GM21526 (cell line): Measurements from ENCODE around the gene CD2AP.

Source experiments
- ATAC-seq: cut with Tn5 transposase; IDR thresholded peaks from one replicate; pipeline ENCODE4 v1.9.1; 2021; ENCODE audit warnings: moderate library complexity; ENCODE audit not compliant: unreplicated experiment, low FRiP score

CD2AP gene

DNA sequence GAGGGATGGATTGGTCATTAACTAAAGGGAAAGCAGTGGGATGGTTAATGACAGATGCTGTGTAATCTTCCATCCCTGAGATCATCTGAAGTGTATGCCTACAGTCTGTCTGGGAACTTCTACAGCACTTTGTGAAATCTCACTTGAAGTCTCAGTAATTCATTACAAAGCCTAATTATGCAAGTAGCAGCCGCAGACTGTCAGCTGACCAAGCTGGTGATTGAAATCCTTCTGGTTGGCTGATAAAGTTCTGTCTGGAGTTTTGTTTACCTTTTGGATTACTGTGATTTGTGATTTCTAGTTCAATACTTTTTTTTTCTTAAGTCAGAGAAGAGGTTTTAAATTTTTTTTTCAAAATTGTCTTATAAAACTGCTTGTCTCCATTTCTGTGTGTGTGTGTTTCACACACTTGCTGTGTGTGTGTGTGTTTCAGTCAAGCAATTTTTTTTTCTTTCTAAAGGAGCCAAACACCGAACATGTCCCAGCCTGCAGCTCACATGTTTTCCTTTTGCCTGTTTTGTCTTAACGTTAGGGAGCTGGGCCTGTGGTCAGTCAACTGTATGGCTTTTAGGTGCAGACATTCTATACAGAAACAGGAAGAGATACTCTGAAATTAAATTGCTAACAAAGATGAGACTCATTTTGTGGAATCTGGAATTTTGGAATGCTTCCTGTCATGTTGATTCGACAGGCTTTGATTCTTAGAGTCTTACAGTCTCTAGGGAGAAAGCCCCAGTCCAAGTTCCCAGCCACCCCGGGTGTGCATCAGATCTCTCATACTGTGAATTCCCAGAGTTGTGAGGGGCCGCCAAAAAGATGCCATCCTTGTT, 192.3 kb downstream of the CD2AP start:
- no peak for ATAC-seq

DNA sequence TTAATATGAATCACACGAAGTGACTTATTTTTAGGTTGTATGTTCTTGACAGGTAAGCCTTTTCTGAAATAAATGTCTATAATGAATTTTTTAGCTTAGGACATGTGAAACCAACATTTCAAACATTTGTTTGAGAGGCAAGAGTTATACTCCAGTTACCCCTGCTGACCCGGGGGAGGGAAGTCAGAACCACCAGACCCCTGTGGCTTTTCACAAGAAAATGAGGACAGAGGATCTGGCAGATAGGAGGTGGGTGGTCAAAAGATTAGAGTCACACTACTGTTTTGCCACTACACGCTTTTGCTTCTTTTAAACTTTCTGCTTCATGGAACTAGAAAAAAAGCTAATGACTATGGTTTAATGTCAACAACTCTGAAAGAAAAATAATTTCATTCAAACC, 193.3 kb downstream of the CD2AP start:
- ATAC-seq, result no peak

DNA sequence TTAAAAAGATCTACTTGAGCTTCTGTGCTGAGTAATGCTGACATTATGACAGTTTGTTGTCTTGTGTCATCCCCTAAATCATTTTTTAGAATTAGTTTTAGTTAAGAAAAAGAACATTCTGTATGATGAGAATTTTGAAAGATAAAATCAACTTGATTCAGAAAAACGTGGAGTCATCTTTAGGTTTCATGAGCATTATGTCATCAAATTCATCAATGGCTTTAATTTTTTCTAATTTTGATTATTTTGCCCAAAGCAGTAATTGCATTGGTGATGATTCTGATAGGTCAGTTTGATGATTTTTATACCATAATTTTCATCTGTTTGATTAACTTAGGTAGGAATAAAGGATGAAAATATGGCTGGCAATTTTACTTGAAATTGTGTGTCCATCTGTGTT, 194.2 kb downstream of the CD2AP start:
- no peak for ATAC-seq

DNA sequence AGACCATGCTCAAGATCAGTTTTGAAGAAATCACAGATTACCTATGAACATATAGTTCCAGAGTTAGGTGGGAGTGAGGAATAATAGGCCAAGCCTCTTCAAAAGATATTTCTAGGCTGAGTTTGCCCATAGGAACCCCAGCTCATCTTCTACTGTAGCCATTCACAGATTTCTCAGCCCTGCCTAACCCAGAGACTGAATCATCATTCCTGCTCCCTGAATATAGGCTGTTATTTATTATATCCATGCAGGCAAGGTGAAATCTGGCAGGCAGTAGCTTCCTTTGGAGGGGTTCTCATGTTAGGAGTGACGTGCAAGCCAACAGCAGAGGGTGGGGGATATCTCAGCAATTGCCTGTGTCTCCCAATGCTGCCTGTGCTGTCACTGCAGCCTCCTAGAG, 195.2 kb downstream of the CD2AP start:
- no peak for ATAC-seq

DNA sequence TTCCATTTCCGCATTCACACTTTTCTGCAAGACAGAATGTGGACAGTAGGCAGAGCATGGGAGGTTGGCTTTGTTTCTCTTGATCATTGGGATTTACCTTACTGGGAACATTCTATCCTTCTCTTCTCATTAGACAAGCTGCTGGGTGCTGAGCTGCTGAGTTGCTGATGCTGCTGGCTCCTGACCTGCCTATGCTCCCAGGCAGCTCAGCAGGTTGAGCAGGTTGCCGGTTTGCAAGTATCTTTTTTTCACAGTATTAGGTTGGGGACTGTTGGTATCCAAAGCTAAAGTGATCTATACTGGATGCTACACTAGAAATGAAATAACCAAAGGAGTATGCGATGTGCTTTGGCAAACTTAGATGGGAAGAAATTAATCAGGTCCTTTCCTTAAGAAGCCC, 197.1 kb downstream of the CD2AP start:
- no peak for ATAC-seq
